Measurements from ENCODE around the gene DNAAF1.

Gene DNAAF1

GRCh38 chr16:84225571-84225970 is 80.5 kb downstream of the DNAAF1 start:
- no peak overlapping the region for H3K4me2 ChIP-seq (ENCODE audit: low read length)
- H3K9me2 ChIP-seq (replicated peaks; ENCODE audit: control insufficient read depth, low read length): no peaks in the 10 kb centered on the region

DNA sequence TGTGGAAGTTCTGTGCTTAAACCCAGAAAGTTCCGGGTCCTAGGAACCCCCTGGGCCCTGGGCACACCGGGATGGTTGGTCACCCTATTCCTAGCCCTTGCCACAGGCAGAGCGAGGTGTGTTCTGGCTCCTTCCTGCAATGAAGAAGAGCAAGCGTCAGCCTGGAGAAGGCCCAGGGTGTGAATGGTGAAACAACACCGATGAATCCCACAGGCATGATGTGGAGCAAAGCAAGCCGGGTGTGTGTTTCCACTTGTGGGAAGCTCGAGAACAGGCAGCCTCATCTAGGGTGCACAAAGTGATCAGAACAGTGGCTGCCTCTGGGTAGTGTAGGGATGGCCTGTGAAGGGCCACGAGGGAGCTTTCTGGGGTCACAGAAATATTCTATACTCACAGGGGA is 80.9 kb downstream of the DNAAF1 start:
- Histone ChIP-seq H3K27ac (ENCODE audit: low read depth, low read length) (no peak overlapping the region), H4K20me1 (ENCODE audit: control insufficient read depth, insufficient read depth, low read depth, low read length) (no peaks in the 10 kb centered on the region), H3K4me2 (ENCODE audit: low read length) (no peak overlapping the region), H3K79me2 (ENCODE audit: control insufficient read depth, low read length) (no peaks in the 10 kb centered on the region), H3F3A (ENCODE audit: control insufficient read depth, insufficient read depth) (no peaks in the 10 kb centered on the region), H3K36me3 (ENCODE audit: control insufficient read depth, low read length) (no peaks in the 10 kb centered on the region), H3K4me3 (ENCODE audit: low read length) (no peak overlapping the region), H3K4me1 (ENCODE audit: control insufficient read depth, low read length) (no peaks in the 10 kb centered on the region), H3K9me2 (replicated peaks; ENCODE audit: control insufficient read depth, low read length) (no peaks in the 10 kb centered on the region), H3K27me3 (ENCODE audit: control insufficient read depth, low read length) (no peaks in the 10 kb centered on the region), H3K9me3 (ENCODE audit: control insufficient read depth, insufficient read depth, low read length) (no peaks in the 10 kb centered on the region)
- TF ChIP-seq EZH2phosphoT487 (IDR thresholded peaks at IDR 0.05; ENCODE audit: borderline replicate concordance, low read length): no peak
- TF ChIP-seq, protein P1, sequence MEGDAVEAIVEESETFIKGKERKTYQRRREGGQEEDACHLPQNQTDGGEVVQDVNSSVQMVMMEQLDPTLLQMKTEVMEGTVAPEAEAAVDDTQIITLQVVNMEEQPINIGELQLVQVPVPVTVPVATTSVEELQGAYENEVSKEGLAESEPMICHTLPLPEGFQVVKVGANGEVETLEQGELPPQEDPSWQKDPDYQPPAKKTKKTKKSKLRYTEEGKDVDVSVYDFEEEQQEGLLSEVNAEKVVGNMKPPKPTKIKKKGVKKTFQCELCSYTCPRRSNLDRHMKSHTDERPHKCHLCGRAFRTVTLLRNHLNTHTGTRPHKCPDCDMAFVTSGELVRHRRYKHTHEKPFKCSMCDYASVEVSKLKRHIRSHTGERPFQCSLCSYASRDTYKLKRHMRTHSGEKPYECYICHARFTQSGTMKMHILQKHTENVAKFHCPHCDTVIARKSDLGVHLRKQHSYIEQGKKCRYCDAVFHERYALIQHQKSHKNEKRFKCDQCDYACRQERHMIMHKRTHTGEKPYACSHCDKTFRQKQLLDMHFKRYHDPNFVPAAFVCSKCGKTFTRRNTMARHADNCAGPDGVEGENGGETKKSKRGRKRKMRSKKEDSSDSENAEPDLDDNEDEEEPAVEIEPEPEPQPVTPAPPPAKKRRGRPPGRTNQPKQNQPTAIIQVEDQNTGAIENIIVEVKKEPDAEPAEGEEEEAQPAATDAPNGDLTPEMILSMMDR (IDR thresholded peaks at IDR 0.05; ENCODE audit: low read depth, low read length, poor library complexity, severe bottlenecking): no peak

More at GRCh38 chr16:84225571-84225970, 80.5 kb downstream of the DNAAF1 start:
- TF ChIP-seq, protein P1 (IDR thresholded peaks at IDR 0.05; ENCODE audit: low read depth, low read length, poor library complexity, severe bottlenecking): no peak
- no peak for TF ChIP-seq EZH2phosphoT487 (IDR thresholded peaks at IDR 0.05; ENCODE audit: borderline replicate concordance, low read length)
- Histone ChIP-seq H3K36me3 (ENCODE audit: control insufficient read depth, low read length) (no peaks in the 10 kb centered on the region), H3K4me1 (ENCODE audit: control insufficient read depth, low read length) (no peaks in the 10 kb centered on the region), H3K27me3 (ENCODE audit: control insufficient read depth, low read length) (no peaks in the 10 kb centered on the region), H3F3A (ENCODE audit: control insufficient read depth, insufficient read depth) (no peaks in the 10 kb centered on the region), H3K27ac (ENCODE audit: low read depth, low read length) (no peak overlapping the region), H3K79me2 (ENCODE audit: control insufficient read depth, low read length) (no peaks in the 10 kb centered on the region), H3K9me3 (ENCODE audit: control insufficient read depth, insufficient read depth, low read length) (no peaks in the 10 kb centered on the region), H3K4me3 (ENCODE audit: low read length) (no peak overlapping the region), H4K20me1 (ENCODE audit: control insufficient read depth, insufficient read depth, low read depth, low read length) (no peaks in the 10 kb centered on the region)
